PFSK-1 (cell line): ENCODE results near the gene VPS16.

Experiments used
- POLR2AphosphoS5 ChIP-seq: IDR thresholded peaks from 2 replicates; pipeline ENCODE4 v1.6.1; 2012; ENCODE audit warnings: low read depth, mild to moderate bottlenecking, control low read depth, low read length, moderate library complexity
- TF ChIP-seq, protein P1 (sequence below), 2 experiments: IDR thresholded peaks; 2 replicates each; pipeline versions ENCODE4 v1.6.1 to v1.8.0; 2011 to 2012; ENCODE audit warnings: low read depth in 2 of 2, low read length in 2 of 2, control low read depth in 1 of 2, inconsistent platforms in 1 of 2, mild to moderate bottlenecking in 1 of 2, moderate library complexity in 1 of 2; ENCODE audit not compliant: insufficient read depth in 1 of 2

DNA sequence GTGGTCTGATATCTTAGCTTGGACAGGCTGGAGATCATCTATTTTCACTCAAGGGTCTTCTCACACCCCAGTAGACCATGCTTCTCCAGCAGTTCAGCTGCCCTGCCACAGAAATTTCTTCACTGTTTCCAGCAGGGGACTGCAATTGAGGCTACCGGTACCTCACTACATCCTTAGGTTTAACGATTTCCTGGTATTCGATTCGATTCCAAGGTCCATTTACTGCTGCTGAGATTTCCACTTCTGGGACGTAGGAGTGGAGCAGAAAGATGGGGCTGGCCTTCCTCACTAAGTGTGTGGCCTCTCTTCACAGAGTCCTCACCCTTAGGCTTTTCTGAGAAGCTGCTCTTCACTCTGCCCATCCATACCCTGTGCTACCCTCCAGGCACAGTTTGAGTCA, 6.2 kb downstream of the VPS16 start:
- no peak for TF ChIP-seq POLR2AphosphoS5
- TF ChIP-seq, protein P1, sequence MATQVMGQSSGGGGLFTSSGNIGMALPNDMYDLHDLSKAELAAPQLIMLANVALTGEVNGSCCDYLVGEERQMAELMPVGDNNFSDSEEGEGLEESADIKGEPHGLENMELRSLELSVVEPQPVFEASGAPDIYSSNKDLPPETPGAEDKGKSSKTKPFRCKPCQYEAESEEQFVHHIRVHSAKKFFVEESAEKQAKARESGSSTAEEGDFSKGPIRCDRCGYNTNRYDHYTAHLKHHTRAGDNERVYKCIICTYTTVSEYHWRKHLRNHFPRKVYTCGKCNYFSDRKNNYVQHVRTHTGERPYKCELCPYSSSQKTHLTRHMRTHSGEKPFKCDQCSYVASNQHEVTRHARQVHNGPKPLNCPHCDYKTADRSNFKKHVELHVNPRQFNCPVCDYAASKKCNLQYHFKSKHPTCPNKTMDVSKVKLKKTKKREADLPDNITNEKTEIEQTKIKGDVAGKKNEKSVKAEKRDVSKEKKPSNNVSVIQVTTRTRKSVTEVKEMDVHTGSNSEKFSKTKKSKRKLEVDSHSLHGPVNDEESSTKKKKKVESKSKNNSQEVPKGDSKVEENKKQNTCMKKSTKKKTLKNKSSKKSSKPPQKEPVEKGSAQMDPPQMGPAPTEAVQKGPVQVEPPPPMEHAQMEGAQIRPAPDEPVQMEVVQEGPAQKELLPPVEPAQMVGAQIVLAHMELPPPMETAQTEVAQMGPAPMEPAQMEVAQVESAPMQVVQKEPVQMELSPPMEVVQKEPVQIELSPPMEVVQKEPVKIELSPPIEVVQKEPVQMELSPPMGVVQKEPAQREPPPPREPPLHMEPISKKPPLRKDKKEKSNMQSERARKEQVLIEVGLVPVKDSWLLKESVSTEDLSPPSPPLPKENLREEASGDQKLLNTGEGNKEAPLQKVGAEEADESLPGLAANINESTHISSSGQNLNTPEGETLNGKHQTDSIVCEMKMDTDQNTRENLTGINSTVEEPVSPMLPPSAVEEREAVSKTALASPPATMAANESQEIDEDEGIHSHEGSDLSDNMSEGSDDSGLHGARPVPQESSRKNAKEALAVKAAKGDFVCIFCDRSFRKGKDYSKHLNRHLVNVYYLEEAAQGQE (IDR thresholded peaks at IDR 0.05; ENCODE audit: insufficient read depth in 1 of 2, low read depth in 2 of 2, low read length in 2 of 2) = no peak
